ENCODE measurements around the gene UBE2N.
A peak's percentile ranks its signal among the peaks of the same experiment; 100 is the strongest.

Gene UBE2N

GRCh38 chr12:93361151-93361919, 80.4 kb downstream of the UBE2N start:
- Histone ChIP-seq H3K9me2 (replicated peaks; ENCODE audit: insufficient read depth, low read length) (no peaks in the 10 kb centered on the region), H4K20me1 (ENCODE audit: insufficient read depth, low read length) (no peaks in the 10 kb centered on the region), H3K27me3 (replicated peaks; ENCODE audit: insufficient read depth, low read length) (no peaks in the 10 kb centered on the region), H3K79me2 (ENCODE audit: low read length) (no peaks in the 10 kb centered on the region), H3K36me3 (replicated peaks; ENCODE audit: insufficient read depth, low read length) (no peaks in the 10 kb centered on the region), H3K9ac (ENCODE audit: low read length) (no peak overlapping the region), H3K4me2 (ENCODE audit: low read depth, low read length) (no peak overlapping the region), H3F3A (ENCODE audit: insufficient read depth, low read length) (no peaks in the 10 kb centered on the region), H3K4me3 (ENCODE audit: low read length) (no peak overlapping the region), H3K4me1 (ENCODE audit: low read length) (peaks cover 11% of the 10 kb centered on the region; the same call in 1 of the 2 replicates), H2AFZ (ENCODE audit: low read length) (0 out of 2 replicates have a peak overlapping the region, but pooled peaks have one; percentile 34), H3K9me3 (replicated peaks; ENCODE audit: insufficient read depth, low read length) (no peaks in the 10 kb centered on the region), H3K27ac (ENCODE audit: low read length) (no peak overlapping the region)
- TF ChIP-seq EZH2 (optimal IDR thresholded peaks at IDR 0.05; ENCODE audit: low read depth, low read length) (no peak), EZH2phosphoT487 (IDR thresholded peaks at IDR 0.05; ENCODE audit: low read length) (no peak), CTCF (IDR thresholded peaks at IDR 0.05; ENCODE audit: low read length) (no peak)
- DNase-seq, result peak; percentile 32

GRCh38 chr12:93360688-93361087, 81.1 kb downstream of the UBE2N start:
- no peaks in the 10 kb centered on the region for H4K20me1 ChIP-seq (ENCODE audit: insufficient read depth, low read length)
- H3K4me2 ChIP-seq (ENCODE audit: low read depth, low read length), result no peak overlapping the region
- H3K27me3 ChIP-seq (replicated peaks; ENCODE audit: insufficient read depth, low read length), result no peaks in the 10 kb centered on the region
- no peaks in the 10 kb centered on the region for H3F3A ChIP-seq (ENCODE audit: insufficient read depth, low read length)
- no peak overlapping the region for H2AFZ ChIP-seq (ENCODE audit: low read length)
- H3K9ac ChIP-seq (ENCODE audit: low read length), result no peak overlapping the region
- DNase-seq, result no peak
- H3K79me2 ChIP-seq (ENCODE audit: low read length), result no peaks in the 10 kb centered on the region
- no peaks in the 10 kb centered on the region for H3K9me3 ChIP-seq (replicated peaks; ENCODE audit: insufficient read depth, low read length)
- TF ChIP-seq CTCF (IDR thresholded peaks at IDR 0.05; ENCODE audit: low read length), result no peak
- no peak for TF ChIP-seq EZH2phosphoT487 (IDR thresholded peaks at IDR 0.05; ENCODE audit: low read length)
- TF ChIP-seq EZH2 (optimal IDR thresholded peaks at IDR 0.05; ENCODE audit: low read depth, low read length), result no peak
- H3K9me2 ChIP-seq (replicated peaks; ENCODE audit: insufficient read depth, low read length), result no peaks in the 10 kb centered on the region
- no peak overlapping the region for H3K4me3 ChIP-seq (ENCODE audit: low read length)
- H3K27ac ChIP-seq (ENCODE audit: low read length), result no peak overlapping the region
- H3K36me3 ChIP-seq (replicated peaks; ENCODE audit: insufficient read depth, low read length), result no peaks in the 10 kb centered on the region
- H3K4me1 ChIP-seq (ENCODE audit: low read length), result peaks cover 11% of the 10 kb centered on the region; the same call in 1 of the 2 replicates

- TF ChIP-seq CTCF (IDR thresholded peaks at IDR 0.05; ENCODE audit: low read length) (no peak), EZH2 (optimal IDR thresholded peaks at IDR 0.05; ENCODE audit: low read depth, low read length) (no peak), EZH2phosphoT487 (IDR thresholded peaks at IDR 0.05; ENCODE audit: low read length) (no peak)
- Histone ChIP-seq H3K27ac (ENCODE audit: low read length) (no peak overlapping the region), H3K79me2 (ENCODE audit: low read length) (no peaks in the 10 kb centered on the region), H3K9ac (ENCODE audit: low read length) (no peak overlapping the region), H2AFZ (ENCODE audit: low read length) (no peak overlapping the region), H3F3A (ENCODE audit: insufficient read depth, low read length) (no peaks in the 10 kb centered on the region), H3K4me2 (ENCODE audit: low read depth, low read length) (no peak overlapping the region), H3K9me3 (replicated peaks; ENCODE audit: insufficient read depth, low read length) (no peaks in the 10 kb centered on the region), H3K4me3 (ENCODE audit: low read length) (no peak overlapping the region), H3K27me3 (replicated peaks; ENCODE audit: insufficient read depth, low read length) (no peaks in the 10 kb centered on the region), H4K20me1 (ENCODE audit: insufficient read depth, low read length) (no peaks in the 10 kb centered on the region), H3K36me3 (replicated peaks; ENCODE audit: insufficient read depth, low read length) (no peaks in the 10 kb centered on the region), H3K4me1 (ENCODE audit: low read length) (peaks cover 11% of the 10 kb centered on the region; the same call in 1 of the 2 replicates), H3K9me2 (replicated peaks; ENCODE audit: insufficient read depth, low read length) (no peaks in the 10 kb centered on the region)
- DNase-seq, result no peak
Observed at GRCh38 chr12:93358821-93359220, 82.9 kb downstream of the UBE2N start.
